SKM-1 (cell line): ENCODE data around the gene ATF7.
"Not testable (repeated sequence)": the region's sequence is repeated elsewhere in the genome, so short reads cannot be mapped to it uniquely, and the experiment has no call there.

Experiments
- DNase-seq: peaks from one replicate; lab custom pipeline; 2025; ENCODE audit not compliant: unreplicated experiment; lab: John Stamatoyannopoulos, UW

The ATF7 gene

DNA sequence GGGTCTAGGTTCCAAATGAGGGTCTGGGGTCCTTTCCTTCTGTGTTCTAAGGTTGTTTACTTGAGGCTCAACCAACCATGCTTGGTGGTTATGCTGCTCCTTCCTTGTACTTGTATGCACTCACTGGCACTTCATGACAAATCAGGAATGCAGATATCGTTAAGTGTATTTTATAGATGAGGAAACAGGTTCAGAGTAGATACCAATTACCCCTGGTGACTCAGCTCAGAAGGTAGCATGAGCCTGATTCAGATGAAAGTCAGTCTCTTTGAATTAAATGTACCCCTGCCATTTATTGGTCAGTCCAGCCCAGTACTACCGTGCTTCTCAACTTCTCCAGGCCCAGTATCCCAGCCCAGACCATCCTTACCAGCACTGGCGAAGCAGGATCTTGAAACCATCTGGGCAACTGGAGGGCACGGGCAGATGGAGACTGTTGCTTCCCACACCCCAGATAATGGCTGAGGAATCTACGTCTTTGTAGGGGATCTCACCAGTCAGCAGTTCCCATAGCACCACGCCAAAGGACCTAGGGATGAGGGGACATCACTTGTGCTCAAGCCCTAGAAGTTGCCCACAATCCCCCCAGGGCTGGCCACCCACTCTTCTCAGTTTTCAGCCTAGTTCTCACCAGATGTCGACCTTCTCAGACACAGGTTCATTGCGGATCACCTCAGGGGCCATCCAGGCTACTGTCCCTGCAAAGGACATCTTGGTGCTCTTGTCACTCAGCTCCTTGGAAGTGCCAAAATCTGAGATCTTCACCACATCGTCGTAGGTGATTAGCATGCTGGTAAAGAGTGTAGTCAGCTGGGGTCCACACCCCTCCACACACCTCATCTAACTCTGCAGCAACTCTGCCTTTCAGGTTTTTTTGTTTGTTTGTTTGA, 141.3 kb downstream of the ATF7 start:
- DNase-seq: no peak

DNA sequence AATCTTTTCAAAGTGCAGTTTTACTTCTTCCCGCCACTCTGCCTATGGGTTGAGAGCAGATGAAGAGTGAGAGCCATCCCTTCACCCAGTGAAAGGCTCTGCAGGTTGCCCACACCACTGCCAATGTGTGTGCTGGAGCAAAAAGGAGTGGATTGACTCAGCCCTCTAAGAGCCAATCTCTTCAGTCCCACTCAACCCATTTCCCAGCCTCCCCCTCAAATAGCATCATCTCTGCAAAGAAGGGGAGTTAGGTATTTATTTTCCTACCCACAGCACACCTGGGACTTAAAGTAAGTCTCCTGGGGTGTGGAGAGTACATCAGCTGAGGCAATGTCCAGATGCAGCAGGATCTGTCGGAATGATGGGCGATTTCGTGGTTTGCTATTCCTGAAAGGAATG, 142.2 kb downstream of the ATF7 start:
- no peak for DNase-seq

DNA sequence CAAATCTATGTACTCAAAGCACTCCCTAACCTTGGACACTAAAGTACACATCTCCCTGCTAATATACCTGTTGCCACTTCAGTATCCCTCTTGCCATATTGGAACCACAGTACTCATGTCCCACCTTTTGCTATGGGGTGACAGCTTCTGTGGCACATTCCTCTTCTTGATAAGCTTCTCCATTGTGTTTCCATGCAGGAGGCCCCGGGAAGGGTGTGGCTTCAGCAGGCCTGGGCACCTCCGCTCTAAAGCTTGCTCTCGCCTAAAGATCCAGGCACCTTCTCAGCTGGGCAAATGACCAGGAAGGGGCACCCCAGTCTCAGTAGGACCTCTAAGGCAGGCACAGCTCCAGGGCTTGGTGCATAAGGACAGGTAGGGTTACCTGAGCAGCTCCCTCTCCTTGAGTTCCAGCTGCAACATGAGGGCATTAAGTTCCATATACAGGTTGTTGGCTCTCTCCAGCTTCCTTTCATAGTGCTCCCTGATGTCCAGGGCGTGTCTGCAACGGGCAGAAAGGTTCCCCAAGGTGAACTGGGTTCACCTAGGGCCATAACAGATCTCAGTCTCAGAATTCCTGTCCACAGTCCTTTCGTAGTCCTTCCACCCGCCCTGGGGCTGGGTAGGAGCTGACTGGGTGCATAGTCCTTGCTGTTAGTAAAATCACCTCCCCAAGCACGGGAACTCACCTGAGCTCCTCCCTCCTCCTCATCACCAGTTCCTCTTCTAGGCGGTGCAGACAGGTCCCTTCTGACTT, 142.8 kb downstream of the ATF7 start:
- DNase-seq: no peak

DNA sequence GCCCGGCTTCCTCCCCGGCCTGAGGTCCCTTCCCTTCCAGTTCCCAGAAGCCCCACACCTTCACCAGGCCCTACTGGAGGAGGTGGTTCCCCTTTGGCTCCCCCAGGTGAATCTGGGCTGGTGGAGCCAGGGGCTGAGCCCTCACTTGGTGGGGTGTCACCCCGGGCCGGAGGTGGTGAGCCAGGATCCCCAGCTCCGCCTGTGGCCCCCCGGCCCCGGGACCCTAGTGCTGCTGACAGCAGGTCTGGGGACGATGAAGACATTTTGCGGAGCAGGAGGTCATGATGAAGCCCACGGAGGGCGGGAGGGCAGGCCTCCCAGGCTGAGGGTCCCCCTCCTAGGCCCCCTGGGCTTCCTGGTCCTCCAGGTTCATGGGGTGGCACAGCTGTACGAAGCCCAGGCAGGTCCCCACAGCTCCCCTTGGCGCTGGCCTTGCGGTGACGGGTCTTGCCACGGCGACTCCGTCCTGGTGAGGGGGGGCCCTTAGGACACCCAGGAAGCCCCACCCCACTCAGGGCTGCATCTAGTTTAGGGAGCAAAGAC, 143.5 kb downstream of the ATF7 start:
- DNase-seq: no peak

DNA sequence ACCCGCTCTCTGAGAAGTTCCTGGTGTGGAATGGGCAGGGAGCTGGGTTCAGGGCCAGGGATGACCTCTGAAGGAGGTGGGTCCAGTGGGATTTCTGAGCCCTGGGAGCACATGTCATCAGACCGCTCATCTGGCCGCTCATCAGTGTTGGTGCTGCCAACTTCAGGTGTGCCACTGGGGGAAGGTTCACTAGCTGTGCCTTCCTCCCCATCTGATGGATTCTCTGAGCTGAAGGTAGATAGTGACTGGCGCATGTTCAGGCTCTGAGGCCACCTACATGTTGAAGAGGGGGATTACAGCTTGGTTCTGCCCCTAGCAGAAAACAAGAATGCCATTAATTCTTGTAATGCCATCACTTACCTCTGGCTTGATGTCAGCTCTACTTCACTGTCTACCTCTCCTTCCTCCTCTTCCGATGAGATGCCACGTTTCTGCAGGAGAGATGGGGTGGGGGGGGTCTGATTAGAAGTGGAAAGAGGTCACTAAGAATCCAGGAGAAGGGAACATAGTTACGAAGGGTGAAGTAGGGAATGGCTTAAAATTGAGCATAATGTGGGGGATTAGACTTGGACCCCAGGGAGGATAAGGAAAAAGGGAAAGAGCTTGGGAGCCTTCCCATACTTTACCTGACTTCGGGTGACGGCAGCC, 144.1 kb downstream of the ATF7 start:
- no peak for DNase-seq

DNA sequence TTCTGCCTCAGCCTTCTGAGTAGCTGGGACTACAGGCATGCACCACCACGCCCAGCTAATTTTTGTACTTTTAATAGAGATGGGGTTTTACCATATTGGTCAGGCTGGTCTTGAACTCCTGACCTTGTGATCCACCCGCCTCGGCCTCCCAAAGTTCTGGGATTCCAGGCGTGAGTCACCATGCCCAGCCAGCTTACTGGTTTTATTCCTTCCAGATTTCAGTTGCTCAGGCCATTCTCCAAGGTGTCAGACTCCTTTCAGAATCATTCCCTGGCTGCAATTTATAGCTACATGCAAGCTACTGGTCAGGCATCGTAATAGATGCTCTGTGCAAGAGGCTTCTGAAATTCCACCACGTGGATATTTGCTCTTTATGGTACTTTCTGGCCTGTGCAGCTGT, 144.7 kb downstream of the ATF7 start:
- not testable (repeated sequence) for DNase-seq

DNA sequence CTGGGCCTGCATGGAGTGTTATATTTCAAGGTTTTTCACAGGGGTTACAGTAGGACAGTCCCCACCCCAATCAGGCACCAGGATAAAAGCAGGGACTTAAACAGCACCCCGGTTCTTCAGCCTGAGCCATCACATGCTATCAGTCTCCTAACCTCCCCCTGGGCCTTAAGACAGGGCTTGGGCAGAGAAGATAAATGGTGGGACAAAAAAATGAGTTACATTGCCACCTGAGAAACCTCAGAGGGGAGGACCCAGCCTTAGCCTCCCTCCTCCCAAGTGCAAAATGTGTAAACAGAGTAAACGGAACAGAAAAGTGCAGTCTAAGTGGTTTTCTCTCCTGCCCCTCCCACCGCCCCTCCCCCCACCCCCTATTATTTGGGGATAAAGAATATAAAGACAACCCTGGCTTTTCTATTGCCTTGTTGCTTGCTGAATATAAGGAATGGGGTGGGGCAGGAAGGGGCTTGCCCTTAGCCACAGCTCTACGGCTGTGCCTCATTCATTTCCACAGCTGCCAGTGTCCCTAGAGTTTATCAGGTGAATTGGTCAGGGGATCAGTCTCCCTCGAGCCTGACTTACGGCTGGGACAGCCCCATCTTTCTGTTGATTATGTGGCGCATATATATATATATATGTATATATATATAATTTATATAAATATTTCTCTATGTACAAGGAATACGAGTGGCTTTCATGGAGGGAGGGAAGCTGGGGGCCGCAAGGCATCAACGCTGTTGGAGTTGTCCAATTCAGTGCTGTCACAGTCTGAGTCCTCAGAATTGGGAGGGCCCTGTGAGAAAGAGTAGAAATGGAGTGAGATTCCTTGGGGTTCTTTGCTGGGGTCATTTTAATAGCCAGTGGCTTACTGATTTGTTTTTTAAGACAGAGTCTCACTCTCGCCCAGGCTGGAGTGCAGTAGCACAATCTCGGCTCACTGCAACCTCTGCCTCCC, 145.4 kb downstream of the ATF7 start:
- DNase-seq: no peak

DNA sequence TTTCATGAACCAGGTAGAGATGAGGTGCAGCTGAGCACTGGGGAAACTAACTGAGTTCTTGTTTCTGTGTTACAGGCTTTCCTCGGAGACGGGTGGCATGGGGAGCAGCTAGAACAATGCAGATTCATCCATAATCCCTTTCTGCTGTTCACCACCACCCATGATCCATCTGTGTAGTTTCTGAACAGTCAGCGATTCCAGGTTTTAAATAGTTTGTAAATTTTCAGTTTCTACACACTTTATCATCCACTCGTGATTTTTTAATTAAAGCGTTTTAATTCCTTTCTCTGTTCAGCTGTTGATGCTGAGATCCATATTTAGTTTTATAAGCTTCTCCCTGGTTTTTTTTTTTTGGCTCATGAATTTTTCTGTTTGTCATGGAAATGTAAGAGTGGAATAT, 146.9 kb downstream of the ATF7 start:
- no peak for DNase-seq

DNA sequence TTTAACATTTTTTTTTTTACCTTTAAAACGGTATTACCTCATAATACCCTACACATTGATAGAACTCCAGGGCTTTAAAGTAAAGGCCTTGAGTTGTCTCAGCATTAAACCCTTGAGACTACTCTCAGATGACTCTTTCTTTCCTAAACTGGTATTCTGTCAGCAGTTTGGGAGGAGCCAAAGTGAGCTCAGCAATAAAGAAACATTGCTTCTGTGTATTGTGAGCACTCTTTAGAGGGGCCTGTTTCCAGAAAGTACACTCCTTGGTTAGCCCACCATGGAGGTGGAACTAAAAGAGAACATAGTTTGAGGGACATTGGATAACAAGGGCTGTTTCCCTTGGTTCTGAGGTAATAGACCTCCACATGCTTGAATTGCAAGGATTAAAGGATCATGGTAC, 147.3 kb downstream of the ATF7 start:
- no peak for DNase-seq

DNA sequence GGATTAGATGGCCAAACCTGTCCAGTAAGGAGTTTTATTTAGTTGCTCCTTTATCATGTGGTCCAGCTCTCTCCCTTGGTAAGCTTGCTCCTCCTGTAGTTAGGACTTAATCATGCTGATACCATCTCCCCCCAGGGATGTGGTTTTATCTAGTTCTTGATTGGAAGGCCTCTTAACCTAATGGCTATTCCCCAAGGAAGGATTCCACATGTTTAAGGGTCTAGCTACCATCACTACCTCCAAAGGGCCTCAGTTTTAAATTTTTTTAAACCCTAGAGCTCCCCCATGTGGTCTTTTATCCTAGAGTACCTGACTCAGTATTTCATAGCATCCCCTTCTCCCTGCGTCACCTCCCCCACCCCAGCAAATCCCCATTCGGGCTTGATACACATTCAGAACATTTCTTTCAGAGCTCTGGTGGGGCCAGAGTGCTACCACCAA, 149.4 kb downstream of the ATF7 start:
- no peak for DNase-seq

DNA sequence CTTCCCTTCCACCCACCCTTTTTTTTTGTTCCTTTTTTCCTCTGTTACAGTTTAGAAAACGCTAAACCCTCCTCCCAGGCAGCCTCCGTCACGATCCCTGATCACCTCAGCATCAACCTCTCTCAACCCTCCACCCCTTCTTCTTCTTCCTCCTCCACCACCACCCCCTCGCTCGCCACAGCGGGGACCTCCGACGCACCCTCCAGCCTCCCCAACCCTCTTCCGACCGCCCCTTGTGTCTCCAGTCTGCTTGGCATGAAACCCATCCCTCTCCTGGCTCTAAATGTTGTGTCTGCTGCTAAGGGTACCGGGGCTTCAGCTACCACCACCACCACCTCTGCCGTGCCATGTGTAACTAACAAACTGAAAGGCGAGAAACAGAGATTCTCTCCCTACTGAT, 151.4 kb downstream of the ATF7 start:
- DNase-seq: no peak

DNA sequence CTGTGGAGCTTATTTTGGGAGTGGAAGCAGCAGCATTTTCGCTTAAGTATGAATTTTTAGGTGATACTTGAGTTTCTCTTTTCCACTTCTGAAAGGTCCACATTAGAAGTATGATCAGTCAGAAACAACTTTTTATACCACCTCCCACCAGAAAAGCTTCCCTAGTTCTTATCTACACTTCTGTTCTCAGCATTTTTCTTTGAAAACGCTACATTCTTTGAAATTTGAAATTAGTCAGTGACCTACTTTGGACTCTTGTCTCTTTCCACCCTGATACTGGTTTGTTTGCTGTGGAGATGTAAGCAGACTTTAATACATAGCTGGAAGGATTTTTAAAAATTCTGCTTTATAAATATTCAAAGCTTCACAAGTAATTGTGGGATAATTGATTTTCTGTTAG, 152.1 kb downstream of the ATF7 start:
- DNase-seq: no peak

DNA sequence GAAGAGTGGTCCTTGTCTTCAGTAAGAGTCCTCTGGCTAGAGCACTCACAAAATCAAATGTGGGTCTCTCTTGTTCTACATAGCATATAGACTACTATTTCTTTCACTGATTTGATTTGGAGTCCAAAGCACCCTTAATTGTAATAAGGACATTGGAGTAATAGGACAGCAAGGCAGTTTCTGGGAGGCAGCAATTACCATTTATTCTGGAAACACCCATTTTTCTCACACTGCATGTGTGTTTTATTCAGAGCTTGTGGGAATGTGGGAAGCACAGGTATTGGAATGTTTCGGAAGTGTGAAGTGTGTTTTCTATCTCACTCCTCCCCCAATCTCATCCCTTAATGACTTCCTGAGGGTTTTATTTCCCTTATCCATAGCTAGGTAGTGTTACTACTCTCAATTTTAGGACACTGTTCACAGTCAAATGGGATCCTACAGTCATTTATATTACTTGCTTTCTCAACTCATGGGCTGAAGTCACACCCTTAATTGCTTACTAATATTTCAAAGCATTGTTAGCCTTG, 154.1 kb downstream of the ATF7 start:
- no peak for DNase-seq

DNA sequence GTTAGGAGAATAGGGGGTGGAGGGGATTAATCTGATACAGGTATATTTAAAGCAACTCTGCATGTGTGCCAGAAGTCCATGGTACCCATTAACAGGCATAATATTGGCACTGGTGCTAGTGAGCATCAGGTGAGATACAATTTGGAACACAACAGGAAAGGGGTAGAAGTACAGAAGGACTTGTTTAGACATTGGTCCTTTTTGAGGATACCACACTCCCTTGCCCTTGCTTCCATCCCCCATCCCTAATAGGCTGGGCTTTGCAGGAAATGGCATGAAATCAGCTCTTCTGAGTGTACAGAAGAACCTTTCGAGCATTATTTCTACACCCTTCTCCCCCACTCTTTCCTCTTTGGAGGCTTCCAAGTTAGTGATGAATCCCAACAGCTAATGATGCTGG, 157.9 kb downstream of the ATF7 start:
- DNase-seq: no peak

DNA sequence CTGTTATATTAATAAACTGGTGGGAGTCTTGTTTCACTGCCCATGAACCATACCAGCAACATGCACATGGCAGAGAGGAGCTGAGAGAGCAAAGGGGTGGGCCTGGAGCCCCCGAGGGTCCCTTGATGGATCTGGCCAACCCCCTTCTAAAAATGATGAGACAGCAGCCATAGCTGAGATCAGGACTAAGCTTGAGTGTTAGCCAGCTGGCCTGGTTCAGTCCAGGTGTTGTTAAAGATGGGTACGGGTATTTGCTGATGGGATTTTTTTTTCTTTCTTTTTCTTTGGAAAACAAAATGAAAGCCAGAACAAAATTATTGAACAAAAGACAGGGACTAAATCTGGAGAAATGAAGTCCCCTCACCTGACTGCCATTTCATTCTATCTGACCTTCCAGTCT, 158.3 kb downstream of the ATF7 start:
- DNase-seq: no peak

DNA sequence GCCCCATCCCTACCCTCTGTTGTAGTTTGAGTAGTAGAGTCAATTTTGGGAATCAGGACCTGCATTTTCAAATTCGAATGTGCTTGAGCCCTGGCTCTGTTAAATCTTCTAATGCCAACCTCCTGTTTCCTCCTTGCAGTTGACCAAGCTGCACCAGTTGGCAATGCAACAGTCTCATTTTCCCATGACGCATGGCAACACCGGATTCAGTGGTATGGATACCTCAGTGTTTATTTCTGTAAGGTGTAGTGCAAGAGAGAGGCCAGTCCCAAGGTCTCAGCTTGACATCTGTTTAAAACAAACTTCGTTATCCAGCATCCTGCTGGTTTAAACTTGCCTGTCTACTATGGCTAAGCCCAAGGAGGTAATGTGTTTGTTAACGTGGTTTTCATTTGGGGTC, 159.1 kb downstream of the ATF7 start:
- DNase-seq: no peak

DNA sequence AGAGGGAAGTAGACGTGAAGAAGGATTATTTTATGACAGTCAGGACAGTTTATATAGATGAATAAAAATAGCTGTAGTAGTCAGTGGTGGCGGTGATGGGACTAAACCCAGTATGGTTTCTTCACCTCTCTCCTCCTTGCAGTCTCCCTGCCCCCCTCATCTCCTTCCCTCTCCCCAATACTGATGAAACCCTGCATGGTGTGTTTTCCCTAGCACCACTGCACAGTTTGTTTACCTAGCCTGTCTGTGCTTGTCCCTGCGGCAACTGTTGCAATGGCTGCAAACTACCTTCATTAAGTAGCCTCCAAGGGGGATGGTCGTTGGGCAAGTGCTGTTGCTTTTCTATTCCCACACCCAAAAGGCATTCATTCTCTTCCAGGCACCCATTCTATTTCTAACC, 159.5 kb downstream of the ATF7 start:
- no peak for DNase-seq

DNA sequence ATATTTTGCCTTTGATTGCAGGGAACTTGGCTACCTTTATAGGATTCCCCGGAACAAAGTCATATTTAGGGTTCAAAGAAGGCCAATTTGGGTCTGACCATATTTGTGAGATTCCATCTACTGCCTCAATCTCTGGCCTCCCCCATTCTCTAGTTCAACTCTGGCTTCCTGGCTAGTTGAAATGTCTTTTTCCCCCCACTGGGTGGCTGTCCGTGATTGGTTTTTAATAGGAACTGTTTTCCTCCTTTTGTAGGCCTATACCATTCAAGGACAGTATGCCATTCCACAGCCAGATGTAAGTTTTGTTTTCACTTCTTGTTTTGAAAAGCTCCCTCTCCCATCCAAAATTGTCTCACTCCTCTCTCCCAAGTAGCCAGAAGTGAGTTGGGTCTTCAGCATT, 160.5 kb downstream of the ATF7 start:
- no peak for DNase-seq

DNA sequence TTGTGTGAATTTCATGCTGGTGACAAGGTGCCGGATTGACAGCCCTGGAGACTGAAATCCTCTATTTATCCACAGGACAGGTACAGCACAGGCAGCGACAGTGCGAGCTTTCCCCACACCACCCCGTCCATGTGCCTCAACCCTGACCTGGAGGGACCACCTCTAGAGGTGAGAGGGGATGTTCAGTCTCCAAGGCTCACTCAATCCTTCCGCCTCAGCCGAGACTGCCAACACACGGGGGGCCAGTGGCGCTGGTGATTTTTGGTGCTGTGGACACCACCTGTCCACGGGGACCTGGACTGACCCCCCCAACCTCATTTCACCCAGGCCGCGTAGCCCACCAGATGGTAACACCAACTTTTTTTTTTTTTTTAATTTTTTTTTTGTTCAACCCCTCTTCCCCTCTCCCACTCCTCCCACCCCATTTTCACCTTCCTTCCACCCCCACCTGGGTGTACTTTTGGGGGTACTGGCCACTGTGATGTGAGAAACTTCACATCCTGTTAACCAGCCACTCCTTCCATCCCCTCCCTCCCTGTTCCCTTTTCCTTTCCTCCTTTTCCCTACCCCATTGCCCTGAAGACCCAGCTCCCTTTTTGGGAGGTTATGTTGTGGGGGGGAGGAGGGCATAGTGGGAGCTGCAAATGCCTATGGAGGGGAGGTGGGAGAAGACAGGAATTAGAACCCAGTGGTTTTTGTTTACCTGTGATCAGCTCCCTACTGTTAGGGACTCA, 161.3 kb downstream of the ATF7 start:
- no peak for DNase-seq
